Stimulated activated CD8-positive, alpha-beta memory T cell treated with anti-CD3 and anti-CD28 coated beads, Interleukin-2, amount 100 ng/mL, for 48 hours (primary cell): Measurements from ENCODE around the gene ELOVL7.
"Not testable (repeated sequence)": the region's sequence is repeated elsewhere in the genome, so short reads cannot be mapped to it uniquely, and the experiment has no call there.

Experiments
- DNase-seq, 2 donors: peaks; one replicate each; pipeline ENCODE4 v3.0.0-alpha.2; 2020; ENCODE audit warnings: low read depth in 2 of 2

ELOVL7 gene

DNA sequence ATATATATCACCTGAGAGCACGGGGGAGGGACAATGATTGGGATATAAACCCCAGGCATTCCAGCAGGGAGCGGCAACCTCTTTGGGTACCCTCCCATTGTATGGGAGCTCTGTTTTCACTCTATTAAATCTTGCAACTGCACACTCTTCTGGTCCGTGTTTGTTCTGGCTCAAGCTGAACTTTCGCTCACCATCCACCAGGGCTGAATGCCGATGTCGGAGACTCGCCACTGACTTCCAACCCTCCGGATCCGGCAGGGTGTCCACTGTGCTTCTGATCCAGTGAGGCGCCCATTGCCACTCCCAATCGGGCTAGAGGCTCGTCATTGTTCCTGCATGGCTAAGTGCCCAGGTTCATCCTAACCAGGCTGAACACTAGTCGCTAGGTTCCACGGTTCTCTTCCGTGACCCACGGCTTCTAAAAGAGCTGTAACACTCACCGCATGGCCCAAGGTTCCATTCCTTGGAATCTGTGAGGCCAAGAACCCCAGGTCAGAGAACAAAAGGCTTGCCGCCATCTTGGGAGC lies 48.6 kb downstream of the ELOVL7 start:
- not testable (repeated sequence) for DNase-seq

GRCh38 chr5:60794691-60795090 lies 49.4 kb downstream of the ELOVL7 start:
- no peak for DNase-seq

- no peak for DNase-seq
Observed at GRCh38 chr5:60792438-60792837, 51.6 kb downstream of the ELOVL7 start.

DNA sequence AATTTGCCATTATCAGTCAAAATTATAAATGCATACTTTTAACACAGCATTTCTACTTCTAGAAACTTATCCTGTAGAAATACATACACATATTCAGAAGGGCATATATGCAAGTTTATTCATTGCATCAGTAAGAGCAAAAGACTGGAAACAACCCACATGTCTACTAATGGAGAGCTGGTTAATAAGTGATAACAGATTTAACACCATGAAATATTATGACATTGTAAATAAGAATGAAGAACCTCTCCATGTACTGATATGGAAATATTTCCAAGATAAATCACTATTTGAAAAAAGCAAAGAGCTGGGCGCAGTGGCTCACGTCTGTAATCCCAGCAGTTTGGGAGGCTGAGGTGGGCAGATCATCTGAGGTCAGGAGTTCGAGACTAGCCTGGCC lies 54.5 kb downstream of the ELOVL7 start:
- DNase-seq = no peak

DNA sequence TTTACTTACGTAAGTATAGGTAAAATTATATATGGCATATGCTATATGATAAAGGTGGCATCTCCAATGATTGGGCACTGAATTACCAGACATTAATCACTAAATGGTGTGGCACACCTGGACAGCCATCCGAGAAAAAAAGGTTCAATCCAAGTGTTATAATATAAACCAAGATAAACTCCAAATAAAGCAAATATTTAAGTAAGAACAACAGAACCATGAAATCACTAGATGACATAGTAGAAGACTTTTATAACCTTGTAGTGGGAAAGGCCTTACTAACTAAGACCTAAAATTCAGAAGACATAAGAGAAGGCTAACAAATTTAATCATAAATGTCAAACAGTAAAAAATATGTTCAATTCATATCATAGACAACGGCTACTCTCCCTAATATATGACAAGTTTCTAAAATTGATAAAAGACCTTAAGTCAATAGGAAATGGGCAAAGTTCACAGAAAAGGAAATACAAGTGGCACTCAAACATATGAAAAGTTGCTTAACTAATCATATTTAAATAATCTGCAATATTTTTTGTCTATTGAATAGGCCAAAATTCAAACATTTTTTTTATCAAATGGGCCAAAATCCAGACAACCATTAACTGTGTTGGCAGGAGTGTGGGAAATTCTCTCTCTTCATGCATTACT lies 55.1 kb downstream of the ELOVL7 start:
- DNase-seq = no peak

DNA sequence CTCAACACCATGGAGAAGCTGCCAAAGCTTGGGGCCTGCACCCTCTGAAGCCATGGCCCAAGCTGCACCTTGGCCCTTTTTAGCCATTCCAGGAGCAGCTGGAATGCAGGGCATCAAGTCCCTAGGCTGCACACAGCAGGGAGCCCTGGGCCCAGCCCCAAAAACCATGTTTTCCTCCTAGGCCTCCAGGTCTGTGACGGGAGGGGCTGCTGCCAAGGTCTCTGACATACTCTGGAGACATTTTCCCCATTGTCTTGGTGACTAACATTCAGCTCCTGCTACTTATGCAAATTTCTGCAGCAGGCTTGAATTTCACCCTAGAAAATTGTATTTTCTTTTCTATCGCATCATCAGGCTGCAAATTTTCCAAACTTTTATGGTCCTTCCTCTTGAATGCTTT lies 64.6 kb downstream of the ELOVL7 start:
- no peak for DNase-seq

GRCh38 chr5:60776343-60776742 lies 67.7 kb downstream of the ELOVL7 start:
- no peak for DNase-seq

DNA sequence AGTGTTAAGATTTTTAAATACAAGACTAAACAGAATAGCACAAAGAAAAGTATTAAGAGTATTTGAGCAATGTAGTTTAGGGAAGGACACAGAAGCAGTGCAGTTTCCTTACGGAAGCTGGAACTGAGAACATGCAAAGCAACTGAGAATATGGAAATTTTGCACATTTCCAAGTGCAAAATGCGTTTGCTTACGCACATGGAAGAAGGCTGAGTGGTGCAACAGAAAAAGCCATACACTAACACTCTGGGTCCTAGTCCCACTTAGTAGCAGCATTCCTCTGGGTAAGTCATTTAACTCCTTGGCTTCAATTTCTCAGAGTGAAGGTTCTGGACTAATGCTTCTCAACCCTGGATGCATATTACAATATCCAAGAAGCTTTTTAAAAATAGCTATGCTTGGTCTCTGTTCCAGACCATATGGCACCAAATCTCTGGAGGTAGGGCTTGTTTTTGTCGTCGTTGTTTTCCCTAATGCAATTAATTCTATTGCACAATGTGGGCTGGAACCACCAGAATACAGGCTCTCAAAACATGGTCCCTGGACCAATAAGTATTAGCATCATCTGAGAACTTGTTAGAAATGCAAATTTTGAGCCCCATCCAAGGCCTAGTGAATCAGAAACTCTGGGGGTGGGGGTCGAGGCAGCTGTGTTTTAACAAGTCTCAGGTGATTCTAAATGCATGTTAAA lies 78.9 kb downstream of the ELOVL7 start:
- DNase-seq = no peak

DNA sequence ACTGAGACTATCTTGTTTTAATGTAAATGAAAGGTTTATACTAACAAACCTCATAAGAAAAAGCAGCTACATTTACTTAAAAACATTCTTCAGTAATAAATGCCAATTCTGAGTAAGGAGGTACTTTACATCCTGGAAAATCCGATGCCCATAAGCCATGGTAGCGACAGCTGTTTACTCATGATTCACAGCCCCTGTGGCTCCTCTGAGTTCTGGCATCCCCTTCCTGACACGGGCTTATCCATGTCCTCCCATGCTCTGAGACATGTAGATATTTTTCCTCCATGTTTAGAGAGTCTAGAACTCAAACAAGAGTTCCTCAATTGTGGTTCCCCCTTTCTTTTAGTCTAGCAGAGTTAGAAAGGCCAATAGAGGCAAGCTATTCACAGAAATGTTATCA lies 81.0 kb downstream of the ELOVL7 start:
- DNase-seq = no peak

DNA sequence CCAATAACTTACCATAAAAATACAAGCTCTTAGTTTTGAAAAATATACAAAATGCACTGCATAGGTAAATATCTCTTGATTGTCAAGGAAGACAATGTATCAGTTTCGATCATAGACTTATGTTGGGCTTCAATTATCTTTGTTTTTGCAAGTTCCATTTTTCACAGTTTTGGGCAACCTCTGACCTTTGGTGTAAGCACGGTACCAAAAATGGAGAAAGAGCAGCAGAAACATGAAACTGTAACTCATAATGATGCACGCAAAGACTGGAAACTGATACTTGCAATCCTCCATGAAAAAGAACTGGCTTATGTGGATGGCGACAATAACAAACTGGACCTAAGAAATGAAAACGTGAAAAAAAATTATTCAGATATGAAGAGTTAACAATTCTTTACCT lies 89.6 kb downstream of the ELOVL7 start:
- no peak for DNase-seq

- DNase-seq = no peak
Observed at GRCh38 chr5:60744682-60745081, 99.4 kb downstream of the ELOVL7 start.

DNA sequence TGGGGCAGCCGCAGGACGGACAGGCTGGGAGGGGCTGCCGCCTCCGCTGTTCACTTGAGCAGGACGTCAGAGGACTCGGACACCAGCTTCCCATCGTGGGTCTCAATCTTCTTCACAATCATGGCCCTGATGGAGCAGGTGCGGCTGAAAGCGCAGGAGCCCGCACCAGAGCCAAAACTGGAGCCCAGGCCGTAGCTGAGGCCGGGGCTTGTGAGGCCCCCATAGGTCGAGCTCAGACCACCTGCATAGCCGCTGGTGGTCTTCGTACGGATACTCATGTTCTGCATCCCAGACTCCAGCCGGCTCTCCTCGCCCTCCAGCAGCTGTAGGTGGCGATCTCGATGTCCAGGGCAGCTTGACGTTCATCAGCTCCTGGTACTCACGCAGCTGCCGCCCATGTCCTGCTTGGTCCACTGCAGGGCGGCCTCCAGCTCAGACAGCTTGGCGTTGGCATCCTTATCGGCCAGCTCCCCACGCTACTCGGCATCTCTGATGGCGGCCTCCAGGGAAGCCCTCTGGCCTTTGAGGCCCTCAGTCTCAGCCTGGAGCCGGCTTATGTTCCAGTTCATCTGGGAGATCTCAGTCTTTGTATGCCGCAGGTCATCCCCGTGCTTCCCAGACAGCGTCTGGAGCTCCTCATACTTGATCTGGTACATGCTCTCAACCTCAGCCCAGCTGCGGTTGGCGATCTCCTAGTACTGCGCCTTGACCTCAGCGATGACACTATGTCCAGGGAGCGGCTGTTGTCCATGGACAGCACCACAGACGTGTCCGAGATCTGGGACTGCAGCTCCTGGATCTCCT lies 100.4 kb downstream of the ELOVL7 start:
- DNase-seq = no peak

DNA sequence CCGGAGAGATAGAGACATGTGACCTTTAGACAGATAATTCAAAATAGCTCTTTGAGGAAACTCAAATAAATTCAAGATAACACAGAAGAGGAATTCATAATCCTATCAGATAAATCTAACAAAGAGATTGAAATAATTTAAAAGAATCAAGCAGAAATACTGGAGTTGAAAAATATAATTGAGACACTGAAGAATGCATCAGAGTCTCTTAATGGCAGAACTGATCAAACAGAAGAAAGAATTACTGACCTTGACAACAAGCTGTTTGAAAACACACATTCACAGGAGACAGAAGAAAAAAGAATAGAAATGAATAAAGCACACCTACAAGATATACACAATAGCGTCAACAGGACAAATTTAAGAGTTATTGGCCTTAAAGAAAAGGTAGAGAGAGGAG lies 103.7 kb downstream of the ELOVL7 start:
- no peak for DNase-seq

GRCh38 chr5:60738933-60739332 lies 105.1 kb downstream of the ELOVL7 start:
- no peak for DNase-seq

DNA sequence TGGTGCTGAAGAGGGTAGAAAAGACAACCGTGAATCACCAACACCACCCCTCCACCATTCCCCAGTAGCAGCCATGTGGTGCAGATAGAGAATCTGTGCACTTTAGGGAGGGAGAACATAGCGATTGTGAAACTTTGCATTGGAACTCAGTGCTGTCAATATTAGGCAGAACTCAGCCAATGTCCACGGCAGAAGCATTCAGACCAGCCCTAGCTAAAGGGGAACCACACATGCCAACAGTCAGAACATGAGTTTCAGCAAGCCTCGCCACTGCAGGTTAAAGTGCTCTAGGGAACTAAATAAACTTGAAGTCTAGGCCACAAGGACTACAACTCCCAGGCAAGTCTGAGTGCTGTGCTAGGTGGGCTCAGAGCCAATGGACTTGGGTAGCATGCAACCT lies 105.6 kb downstream of the ELOVL7 start:
- no peak for DNase-seq

DNA sequence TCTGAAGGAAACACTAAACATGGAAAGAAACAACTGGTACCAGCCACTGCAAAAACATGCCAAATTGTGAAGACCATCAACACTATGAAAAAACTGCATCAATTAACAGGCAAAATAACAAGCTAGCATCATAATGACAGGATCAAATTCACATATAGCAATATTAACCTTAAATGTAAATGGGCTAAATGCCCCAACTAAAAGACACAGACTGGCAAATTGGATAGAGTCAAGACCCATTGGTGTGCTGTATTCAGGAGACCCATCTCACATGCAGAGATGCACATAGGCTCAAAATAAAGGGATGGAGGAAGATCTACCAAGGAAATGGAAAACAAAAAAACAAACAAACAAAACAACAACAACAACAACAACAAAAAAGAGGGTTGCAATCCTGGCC lies 113.2 kb downstream of the ELOVL7 start:
- DNase-seq = not testable (repeated sequence)

- no peak for DNase-seq
Observed at GRCh38 chr5:60727033-60727679, 116.9 kb downstream of the ELOVL7 start.

- no peak for DNase-seq
Observed at GRCh38 chr5:60724126-60724525, 119.9 kb downstream of the ELOVL7 start.

DNA sequence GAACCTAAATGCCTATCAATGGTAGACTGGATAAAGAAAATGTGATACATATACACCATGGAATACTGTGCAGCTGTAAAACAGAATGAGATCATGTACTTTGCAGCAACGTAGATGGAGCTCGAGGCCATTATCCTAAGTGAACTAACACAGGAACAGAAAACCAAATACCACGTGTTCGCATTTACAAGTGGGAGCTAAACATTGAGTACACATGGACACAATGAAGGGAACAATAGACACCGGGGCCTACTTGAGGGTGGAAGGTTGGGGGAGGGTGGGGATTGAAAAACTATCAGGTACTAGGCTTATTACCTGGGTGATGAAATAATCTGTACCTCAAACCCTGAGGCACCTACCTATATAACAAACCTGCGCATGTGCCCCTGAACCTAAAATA lies 121.7 kb downstream of the ELOVL7 start:
- DNase-seq = no peak

DNA sequence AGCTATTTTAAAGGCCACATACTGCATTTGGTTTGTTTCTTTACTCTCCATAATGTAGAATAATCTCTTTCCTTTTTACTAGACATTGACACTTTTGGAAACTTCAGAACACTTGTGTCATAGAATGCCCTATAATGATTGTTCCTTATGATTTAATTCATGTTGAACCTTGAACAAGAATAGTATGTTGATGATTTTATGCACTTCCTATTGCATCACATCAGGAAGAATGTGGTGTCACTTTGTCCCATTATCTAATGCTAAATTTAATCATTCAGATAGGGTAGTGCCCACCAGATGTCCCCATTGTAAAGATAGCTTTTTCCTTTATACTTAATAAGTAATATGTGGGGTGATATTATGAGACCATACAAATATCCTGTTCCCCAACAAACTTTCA lies 124.7 kb downstream of the ELOVL7 start:
- no peak for DNase-seq

GRCh38 chr5:60718166-60718892 lies 125.7 kb downstream of the ELOVL7 start:
- no peak for DNase-seq
